Measurements from ENCODE around the gene FBXL16.

GRCh38 chr16:668519-669171 lies 37.0 kb downstream of the FBXL16 start:
- TF ChIP-seq POLR2A (IDR thresholded peaks at IDR 0.05; ENCODE audit: low read depth, low read length) (no peak), POLR2AphosphoS5 (IDR thresholded peaks at IDR 0.05; ENCODE audit: low read depth, low read length) (no peak), POU2F2 (IDR thresholded peaks at IDR 0.05; ENCODE audit: low read depth, low read length) (no peak), SPI1 (IDR thresholded peaks at IDR 0.05; ENCODE audit: low read depth, low read length) (no peak), PAX5 (IDR thresholded peaks at IDR 0.05; ENCODE audit: insufficient read depth, low read length, severe bottlenecking) (no peak)
